ENCODE results near the gene DCLK1. TPM values are rescaled to one million over a fixed set of nuclear protein-coding genes. Genes with fewer than 3 reads are reported as not detected.

The DCLK1 gene
- total RNA-seq, 1 experiment from 2014 or later, result not detected

- Histone ChIP-seq H3K27me3 (replicated peaks; ENCODE audit: control insufficient read depth, insufficient read depth, low read length) (no peaks in the 10 kb centered on the region), H3K9me3 (no peaks in the 10 kb centered on the region), H3K4me1 (no peaks in the 10 kb centered on the region), H3K36me3 (ENCODE audit: control insufficient read depth, insufficient read depth, low read length) (no peaks in the 10 kb centered on the region), H3K4me3 (ENCODE audit: low read depth, low read length) (no peak overlapping the region)
- peaks cover 5% of the 10 kb centered on the region for H3K27me3 Mint-ChIP-seq (ENCODE audit: insufficient read depth, unreplicated experiment)
- no peaks in the 10 kb centered on the region for H3K36me3 Mint-ChIP-seq (ENCODE audit: insufficient read depth, unreplicated experiment)
- H3K27ac Mint-ChIP-seq (ENCODE audit: unreplicated experiment), result no peak overlapping the region
- TF ChIP-seq CTCF (IDR thresholded peaks at IDR 0.05; ENCODE audit: insufficient read depth in 1 of 2, low read depth in 1 of 2, low read length in 1 of 2, severe bottlenecking in 1 of 2, unreplicated experiment in 1 of 2), result no peak
- no peak overlapping the region for H3K4me3 Mint-ChIP-seq (ENCODE audit: unreplicated experiment)
- no peaks in the 10 kb centered on the region for H3K9me3 Mint-ChIP-seq (ENCODE audit: unreplicated experiment)
- no TSS peak for BruUV-seq (replicated peaks)
- ChIA-PET CTCF (no interaction called here), POLR2A (no interaction called here)
- intact Hi-C loops (cut with micrococcal nuclease; ENCODE audit: unreplicated experiment), result no loop called here
- no peaks in the 10 kb centered on the region for H3K4me1 Mint-ChIP-seq (ENCODE audit: low read depth, unreplicated experiment)
- DNase-seq, result no peak
Measured at GRCh38 chr13:35782793-35783192, 348.4 kb downstream of the DCLK1 start.

- Mint-ChIP-seq H3K27me3 (ENCODE audit: insufficient read depth, unreplicated experiment) (no peaks in the 10 kb centered on the region), H3K9me3 (ENCODE audit: unreplicated experiment) (no peaks in the 10 kb centered on the region), H3K27ac (ENCODE audit: unreplicated experiment) (no peak overlapping the region), H3K4me1 (ENCODE audit: low read depth, unreplicated experiment) (no peaks in the 10 kb centered on the region), H3K4me3 (ENCODE audit: unreplicated experiment) (no peak overlapping the region), H3K36me3 (ENCODE audit: insufficient read depth, unreplicated experiment) (no peaks in the 10 kb centered on the region)
- CTCF ChIA-PET, result interaction anchor here (1.0 kb wide), 1 partner anchor 8 kb away, joined by 5 read pairs; no protein-coding TSS in a partner anchor
- BruUV-seq (replicated peaks), result no TSS peak
- no peak for DNase-seq
- intact Hi-C loops (cut with micrococcal nuclease; ENCODE audit: unreplicated experiment), result no loop called here
- Histone ChIP-seq H3K4me1 (no peaks in the 10 kb centered on the region), H3K4me3 (ENCODE audit: low read depth, low read length) (no peak overlapping the region), H3K36me3 (ENCODE audit: control insufficient read depth, insufficient read depth, low read length) (no peaks in the 10 kb centered on the region), H3K9me3 (no peaks in the 10 kb centered on the region), H3K27me3 (replicated peaks; ENCODE audit: control insufficient read depth, insufficient read depth, low read length) (no peaks in the 10 kb centered on the region)
- POLR2A ChIA-PET, result no interaction called here
- no peak for TF ChIP-seq CTCF (IDR thresholded peaks at IDR 0.05; ENCODE audit: insufficient read depth in 1 of 2, low read depth in 1 of 2, low read length in 1 of 2, severe bottlenecking in 1 of 2, unreplicated experiment in 1 of 2)
Measured at GRCh38 chr13:35781036-35782000, 349.9 kb downstream of the DCLK1 start.

- ChIA-PET CTCF (interaction anchor here (1.0 kb wide), 1 partner anchor 8 kb away, joined by 5 read pairs; no protein-coding TSS in a partner anchor), POLR2A (no interaction called here)
- Histone ChIP-seq H3K27me3 (replicated peaks; ENCODE audit: control insufficient read depth, insufficient read depth, low read length) (no peaks in the 10 kb centered on the region), H3K4me3 (ENCODE audit: low read depth, low read length) (no peak overlapping the region), H3K36me3 (ENCODE audit: control insufficient read depth, insufficient read depth, low read length) (no peaks in the 10 kb centered on the region), H3K9me3 (no peaks in the 10 kb centered on the region), H3K4me1 (no peaks in the 10 kb centered on the region)
- Mint-ChIP-seq H3K9me3 (ENCODE audit: unreplicated experiment) (no peaks in the 10 kb centered on the region), H3K36me3 (ENCODE audit: insufficient read depth, unreplicated experiment) (no peaks in the 10 kb centered on the region), H3K4me1 (ENCODE audit: low read depth, unreplicated experiment) (no peaks in the 10 kb centered on the region), H3K27ac (ENCODE audit: unreplicated experiment) (no peak overlapping the region), H3K4me3 (ENCODE audit: unreplicated experiment) (no peak overlapping the region), H3K27me3 (ENCODE audit: insufficient read depth, unreplicated experiment) (no peaks in the 10 kb centered on the region)
- intact Hi-C loops (cut with micrococcal nuclease; ENCODE audit: unreplicated experiment), result no loop called here
- no TSS peak for BruUV-seq (replicated peaks)
- DNase-seq, result no peak
- TF ChIP-seq CTCF (IDR thresholded peaks at IDR 0.05; ENCODE audit: insufficient read depth in 1 of 2, low read depth in 1 of 2, low read length in 1 of 2, severe bottlenecking in 1 of 2, unreplicated experiment in 1 of 2), result no peak
Measured at GRCh38 chr13:35780613-35781012, 350.6 kb downstream of the DCLK1 start.
